ENCODE results near the gene ARL13A. TPM values are rescaled to one million over a fixed set of nuclear protein-coding genes. Genes with fewer than 3 reads are reported as not detected.
A peak's percentile ranks its signal among the peaks of the same experiment; 100 is the strongest.

The ARL13A gene
- total RNA-seq, 1 experiment from 2014 or later, result not detected

DNA sequence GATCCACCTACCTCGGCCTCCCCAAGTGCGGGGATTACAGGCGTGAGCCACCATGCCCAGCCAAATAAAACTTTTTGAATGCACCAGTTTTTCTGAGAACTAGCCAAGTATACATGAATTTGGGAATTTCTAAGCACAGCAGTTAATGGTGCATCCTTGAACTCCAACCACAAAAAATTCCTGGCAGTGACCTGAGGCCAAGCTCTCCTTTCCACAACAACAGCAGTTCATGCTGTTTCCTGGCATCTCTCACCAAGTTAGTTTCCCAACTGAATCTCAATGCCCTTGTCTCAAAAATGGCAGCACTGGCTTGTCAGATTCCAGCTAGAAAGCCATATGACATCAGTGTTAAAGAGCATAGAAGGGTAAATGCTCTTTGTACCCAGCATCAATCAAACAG is 24.9 kb upstream of the ARL13A start:
- Histone ChIP-seq H2AFZ (ENCODE audit: low read depth, low read length, poor library complexity, severe bottlenecking) (no peak overlapping the region), H3K9ac (ENCODE audit: low read length) (no peak overlapping the region), H3K4me2 (ENCODE audit: low read length) (no peak overlapping the region), H4K20me1 (ENCODE audit: insufficient read depth) (no peaks in the 10 kb centered on the region), H3K4me3 (replicated peaks in 1 of 2; ENCODE audit: low read depth in 1 of 2, low read length in 2 of 2) (no peak overlapping the region), H3K79me2 (ENCODE audit: insufficient read depth, low read length) (no peaks in the 10 kb centered on the region), H3K9me2 (ENCODE audit: insufficient read depth) (no peaks in the 10 kb centered on the region), H3K9me3 (ENCODE audit: control insufficient read depth in 1 of 2, insufficient read depth in 1 of 2, low read depth in 1 of 2, low read length in 2 of 2) (no peaks in the 10 kb centered on the region), H3K4me1 (ENCODE audit: control insufficient read depth in 1 of 2, insufficient read depth in 2 of 2, low read length in 2 of 2) (peaks cover 3 to 13% of the 10 kb centered on the region in 2 experiments; a peak in 1 of 4 replicates), H3K36me3 (ENCODE audit: control insufficient read depth in 1 of 2, insufficient read depth in 2 of 2, low read length in 2 of 2) (no peaks in the 10 kb centered on the region), H3K27me3 (ENCODE audit: insufficient read depth, low read length) (no peaks in the 10 kb centered on the region), H3K27ac (ENCODE audit: low read depth, low read length) (no peak overlapping the region)
- no peak for ATAC-seq
- ChIA-PET POLR2A (no interaction called here), CTCF (no interaction called here), RAD21 (ENCODE audit: low non-redundant PET in 1 of 2, low total read pairs in 2 of 2, uncharacterized antibody in 2 of 2, unreplicated experiment in 2 of 2) (no interaction called here)
- TF ChIP-seq CEBPB (IDR thresholded peaks at IDR 0.05; ENCODE audit: low read depth), result no peak
- TF ChIP-seq CBX3 (IDR thresholded peaks at IDR 0.05; ENCODE audit: low read depth), result no peak
- TF ChIP-seq YY1 (IDR thresholded peaks at IDR 0.05; ENCODE audit: extremely low read depth, insufficient replicate concordance, low read depth, low read length), result no peak
- no TSS peak for BruUV-seq (replicated peaks)
- intact Hi-C loops (cut with micrococcal nuclease), result no loop called here
- DNase-seq (ENCODE audit: low read depth, low spot score), result no peak

DNA sequence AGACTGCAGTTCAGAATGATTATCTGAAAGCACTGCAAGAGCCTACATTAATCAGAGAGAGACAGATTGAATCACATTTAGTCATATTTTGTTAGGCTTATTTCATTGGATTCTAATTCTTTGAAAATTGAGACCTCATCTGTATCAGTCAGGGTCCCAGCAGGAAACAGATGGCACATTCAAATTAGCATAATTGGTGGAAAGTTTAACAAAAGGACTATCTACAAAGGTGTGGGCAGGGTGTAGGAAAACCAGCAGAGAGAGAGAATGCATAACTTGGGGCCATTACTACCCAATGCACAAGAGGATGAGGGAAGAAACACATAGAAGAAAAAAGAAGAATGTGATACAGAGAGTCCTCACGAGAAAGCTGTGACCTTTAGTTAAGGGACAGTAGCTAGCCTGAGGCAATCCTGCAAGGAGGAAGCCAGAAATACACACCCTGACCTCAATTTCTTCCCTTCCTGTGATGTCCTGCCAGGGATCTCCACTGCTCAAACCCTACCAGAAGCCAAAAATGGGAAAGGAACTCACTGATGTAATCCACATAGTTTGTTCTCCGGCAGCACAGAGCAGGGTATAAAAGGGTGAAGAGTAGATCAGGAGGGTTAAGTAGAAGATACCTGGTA is 23.1 kb upstream of the ARL13A start:
- H3K4me3 ChIP-seq (replicated peaks in 1 of 2; ENCODE audit: low read depth in 1 of 2, low read length in 2 of 2), result no peak overlapping the region
- intact Hi-C loops (cut with micrococcal nuclease), result no loop called here
- TF ChIP-seq ZNF274 (IDR thresholded peaks at IDR 0.05; ENCODE audit: low read depth, low read length) (no peak), EZH2 (IDR thresholded peaks at IDR 0.05) (no peak), YY1 (IDR thresholded peaks at IDR 0.05; ENCODE audit: extremely low read depth, insufficient replicate concordance, low read depth, low read length) (no peak), POLR2AphosphoS5 (IDR thresholded peaks at IDR 0.05; ENCODE audit: low read depth, low read length) (no peak)
- TF ChIP-seq, protein P1, sequence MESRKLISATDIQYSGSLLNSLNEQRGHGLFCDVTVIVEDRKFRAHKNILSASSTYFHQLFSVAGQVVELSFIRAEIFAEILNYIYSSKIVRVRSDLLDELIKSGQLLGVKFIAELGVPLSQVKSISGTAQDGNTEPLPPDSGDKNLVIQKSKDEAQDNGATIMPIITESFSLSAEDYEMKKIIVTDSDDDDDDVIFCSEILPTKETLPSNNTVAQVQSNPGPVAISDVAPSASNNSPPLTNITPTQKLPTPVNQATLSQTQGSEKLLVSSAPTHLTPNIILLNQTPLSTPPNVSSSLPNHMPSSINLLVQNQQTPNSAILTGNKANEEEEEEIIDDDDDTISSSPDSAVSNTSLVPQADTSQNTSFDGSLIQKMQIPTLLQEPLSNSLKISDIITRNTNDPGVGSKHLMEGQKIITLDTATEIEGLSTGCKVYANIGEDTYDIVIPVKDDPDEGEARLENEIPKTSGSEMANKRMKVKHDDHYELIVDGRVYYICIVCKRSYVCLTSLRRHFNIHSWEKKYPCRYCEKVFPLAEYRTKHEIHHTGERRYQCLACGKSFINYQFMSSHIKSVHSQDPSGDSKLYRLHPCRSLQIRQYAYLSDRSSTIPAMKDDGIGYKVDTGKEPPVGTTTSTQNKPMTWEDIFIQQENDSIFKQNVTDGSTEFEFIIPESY (IDR thresholded peaks at IDR 0.05; ENCODE audit: extremely low read depth, insufficient replicate concordance, low read length), result no peak
- H3K36me3 ChIP-seq (ENCODE audit: control insufficient read depth in 1 of 2, insufficient read depth in 2 of 2, low read length in 2 of 2), result no peaks in the 10 kb centered on the region
- no peak overlapping the region for H3K9ac ChIP-seq (ENCODE audit: low read length)
- no peaks in the 10 kb centered on the region for H3K9me3 ChIP-seq (ENCODE audit: control insufficient read depth in 1 of 2, insufficient read depth in 1 of 2, low read depth in 1 of 2, low read length in 2 of 2)
- H3K4me1 ChIP-seq (ENCODE audit: control insufficient read depth in 1 of 2, insufficient read depth in 2 of 2, low read length in 2 of 2), result peaks cover 3 to 13% of the 10 kb centered on the region in 2 experiments; a peak in 1 of 4 replicates
- no peak overlapping the region for H3K27ac ChIP-seq (ENCODE audit: low read depth, low read length)
- no peak overlapping the region for H2AFZ ChIP-seq (ENCODE audit: low read depth, low read length, poor library complexity, severe bottlenecking)
- H3K4me2 ChIP-seq (ENCODE audit: low read length), result peak overlapping the region; percentile 11
- H3K9me2 ChIP-seq (ENCODE audit: insufficient read depth), result no peaks in the 10 kb centered on the region
- BruUV-seq (replicated peaks), result no TSS peak
- ChIA-PET RAD21 (ENCODE audit: low non-redundant PET in 1 of 2, low total read pairs in 2 of 2, uncharacterized antibody in 2 of 2, unreplicated experiment in 2 of 2) (no interaction called here), CTCF (no interaction called here), POLR2A (interaction anchor here (1.1 kb wide), 1 partner anchor 17 kb away, joined by 3 read pairs; the partner anchor contains the start of gene XKRX)
- DNase-seq (ENCODE audit: low read depth, low spot score) (no peak), ATAC-seq (peak; percentile 40; the same call in 1 of the 2 replicates)
- H3K27me3 ChIP-seq (ENCODE audit: insufficient read depth, low read length), result no peaks in the 10 kb centered on the region
- H3K79me2 ChIP-seq (ENCODE audit: insufficient read depth, low read length), result no peaks in the 10 kb centered on the region
- no peaks in the 10 kb centered on the region for H4K20me1 ChIP-seq (ENCODE audit: insufficient read depth)
